Uterus (tissue), 4 donors: ENCODE results near the gene HSD3B2. TPM values are rescaled to one million over a fixed set of nuclear protein-coding genes. Genes with fewer than 3 reads are reported as not detected.

Experiments used
- DNase-seq, 2 donors: peaks; one replicate each; pipeline ENCODE4 v3.0.0-alpha.2; 2019 to 2020
- H3K27ac ChIP-seq, 2 donors: fragments of 200-600 bp; sonication (generic); 1 replicate in 1 of 2; 2 replicates in 1 of 2; pipeline ENCODE4 v1.5.1; 2016 to 2018
- H3K27me3 ChIP-seq, 2 donors: fragments of 200-600 bp; sonication (generic); one replicate each; pipeline ENCODE4 v1.5.1; 2018 to 2019; ENCODE audit warnings: control low read depth in 1 of 2
- H3K36me3 ChIP-seq, 2 donors: fragments of 200-600 bp; sonication (generic); one replicate each; pipeline ENCODE4 v1.5.1; 2019; ENCODE audit warnings: control low read depth in 1 of 2
- H3K4me1 ChIP-seq, 2 donors: fragments of 200-600 bp; sonication (generic); one replicate each; pipeline ENCODE4 v1.5.1; 2018 to 2019; ENCODE audit warnings: control low read depth in 1 of 2
- H3K4me3 ChIP-seq, 2 donors: fragments of 200-600 bp; sonication (generic); 1 replicate in 1 of 2; 2 replicates in 1 of 2; pipeline ENCODE4 v1.5.1; 2018 to 2019; ENCODE audit warnings: mild to moderate bottlenecking in 1 of 2
- H3K9me3 ChIP-seq, 2 donors: fragments of 200-600 bp; sonication (generic); one replicate each; pipeline ENCODE4 v1.5.1; 2019; ENCODE audit warnings: control low read depth in 1 of 2
- CTCF ChIP-seq, 4 experiments: fragments of 200-600 bp in 2 of 4; fragments of 450-650 bp in 2 of 4; sonication (generic) in 2 of 4; IDR thresholded peaks; one replicate each; pipeline ENCODE4 v1.5.1; 2016 to 2019; ENCODE audit warnings: antibody characterized with exemption in 4 of 4, mild to moderate bottlenecking in 2 of 4, moderate library complexity in 1 of 4
- POLR2A ChIP-seq, 2 donors: fragments of 450-650 bp; IDR thresholded peaks; one replicate each; pipeline ENCODE4 v1.6.1; 2016; ENCODE audit warnings: antibody characterized with exemption in 2 of 2, mild to moderate bottlenecking in 1 of 2, moderate library complexity in 1 of 2
- intact Hi-C: fragments of 100-400 bp; cut with DNase I; formaldehyde crosslinking; loops from one replicate; pipeline ENCODE4 v1.15.1; 2023; ENCODE audit warnings: low total_unique reads
- total RNA-seq, 4 donors: library from RNA; depleted of rRNA in 3 of 4; stranded (reverse); fragments of >200 nt in 3 of 4; gene quantifications; one replicate each; pipeline versions ENCODE4 v1.1.0 to v1.2.4, GENCODE V29; 2014 to 2023
- donor health status: DM: yes; HTN: yes; CAD: no.

HSD3B2 gene
- total RNA-seq, 4 donors from 2014 or later, result 0.49 TPM; not detected in 3

- TF ChIP-seq POLR2A (IDR thresholded peaks at IDR 0.05), result no peak
- intact Hi-C loops, result no loop called here
- no peak for DNase-seq
These were observed 1.2 kb downstream of the HSD3B2 start for GRCh38 chr1:119416006-119416640.

GRCh38 chr1:119419109-119419508, 4.2 kb downstream of the HSD3B2 start:
- Histone ChIP-seq H3K27ac (no peak overlapping the region), H3K4me1 (no peaks in the 10 kb centered on the region), H3K27me3 (no peaks in the 10 kb centered on the region), H3K36me3 (no peaks in the 10 kb centered on the region), H3K4me3 (no peak overlapping the region), H3K9me3 (no peaks in the 10 kb centered on the region)
- TF ChIP-seq POLR2A (IDR thresholded peaks at IDR 0.05), result no peak
- no peak for TF ChIP-seq CTCF (IDR thresholded peaks at IDR 0.05)
- DNase-seq, result no peak
- intact Hi-C loops, result no loop called here

More at GRCh38 chr1:119416006-119416640, 1.2 kb downstream of the HSD3B2 start:
- no peaks in the 10 kb centered on the region for H3K9me3 ChIP-seq
- no peaks in the 10 kb centered on the region for H3K36me3 ChIP-seq
- H3K4me3 ChIP-seq, result no peak overlapping the region
- H3K27me3 ChIP-seq, result no peaks in the 10 kb centered on the region
- H3K4me1 ChIP-seq, result no peaks in the 10 kb centered on the region
- H3K27ac ChIP-seq, result no peak overlapping the region

GRCh38 chr1:119420638-119421037, 5.7 kb downstream of the HSD3B2 start:
- TF ChIP-seq POLR2A (IDR thresholded peaks at IDR 0.05), result no peak
- no peak for TF ChIP-seq CTCF (IDR thresholded peaks at IDR 0.05)
- H3K36me3 ChIP-seq, result no peaks in the 10 kb centered on the region
- intact Hi-C loops, result no loop called here
- H3K4me3 ChIP-seq, result no peak overlapping the region
- no peak for DNase-seq
- no peaks in the 10 kb centered on the region for H3K9me3 ChIP-seq
- H3K27me3 ChIP-seq, result no peaks in the 10 kb centered on the region
- H3K27ac ChIP-seq, result no peak overlapping the region
- H3K4me1 ChIP-seq, result no peaks in the 10 kb centered on the region

GRCh38 chr1:119422631-119423030, 7.7 kb downstream of the HSD3B2 start:
- H3K36me3 ChIP-seq, result no peaks in the 10 kb centered on the region
- no peaks in the 10 kb centered on the region for H3K9me3 ChIP-seq
- H3K4me3 ChIP-seq, result no peak overlapping the region
- no peak for DNase-seq
- no peaks in the 10 kb centered on the region for H3K27me3 ChIP-seq
- intact Hi-C loops, result no loop called here
- TF ChIP-seq CTCF (IDR thresholded peaks at IDR 0.05), result no peak
- TF ChIP-seq POLR2A (IDR thresholded peaks at IDR 0.05), result no peak
- no peak overlapping the region for H3K27ac ChIP-seq
- H3K4me1 ChIP-seq, result no peaks in the 10 kb centered on the region

GRCh38 chr1:119428991-119429390, 14.0 kb downstream of the HSD3B2 start:
- intact Hi-C loops, result no loop called here
- no peak for DNase-seq

More at GRCh38 chr1:119428991-119429390, 14.0 kb downstream of the HSD3B2 start:
- no peaks in the 10 kb centered on the region for H3K9me3 ChIP-seq
- H3K36me3 ChIP-seq, result no peaks in the 10 kb centered on the region
- TF ChIP-seq POLR2A (IDR thresholded peaks at IDR 0.05) (no peak), CTCF (IDR thresholded peaks at IDR 0.05) (no peak)
- no peaks in the 10 kb centered on the region for H3K27me3 ChIP-seq
- H3K27ac ChIP-seq, result no peak overlapping the region
- no peaks in the 10 kb centered on the region for H3K4me1 ChIP-seq
- no peak overlapping the region for H3K4me3 ChIP-seq
